Measurements from ENCODE around the gene RECQL5. TPM values are rescaled to one million over a fixed set of nuclear protein-coding genes. Genes with fewer than 3 reads are reported as not detected.

Gene RECQL5
- total and polyA plus RNA-seq, 2 of the 8 experiments (the other 6 are each of a cell fraction or from before 2014, with no cell fraction given), result 15.1 to 41.1 TPM

GRCh38 chr17:75689441-75689873 lies 22.5 kb upstream of the RECQL5 start (continued):
- TF ChIP-seq CTCF (IDR thresholded peaks at IDR 0.05; ENCODE audit: control extremely low read depth in 1 of 3, insufficient read depth in 1 of 3, low read depth in 1 of 3, low read length in 3 of 3) (no peak), HDAC6 (IDR thresholded peaks at IDR 0.05; ENCODE audit: low read depth, low read length) (no peak), TAF1 (IDR thresholded peaks at IDR 0.05; ENCODE audit: low read depth, low read length) (no peak), CHD7 (IDR thresholded peaks at IDR 0.05; ENCODE audit: insufficient replicate concordance, low read length) (no peak)

Data from H1 (cell line).